HG02759 (cell line): ENCODE results near the gene PET100.

ENCODE experiments used
- ATAC-seq: cut with Tn5 transposase; IDR thresholded peaks from one replicate; pipeline ENCODE4 v1.9.1; 2021; ENCODE audit warnings: mild to moderate bottlenecking, moderate library complexity; ENCODE audit not compliant: unreplicated experiment

Gene PET100

GRCh38 chr19:7629347-7630054 lies at the start of gene PET100, which contains the start of gene XAB2:
Gene PET100 (plus strand): TSS chr19:7629793. CDS start chr19:7629834, 41 bp downstream.
Gene XAB2 (minus strand): TSS chr19:7629545. CDS start chr19:7629527, 18 bp downstream.
- ATAC-seq = peak; percentile 93

GRCh38 chr19:7582446-7582845 lies 47.1 kb upstream of the PET100 start:
- no peak for ATAC-seq

- ATAC-seq = no peak
These were observed 39.8 kb upstream of the PET100 start for GRCh38 chr19:7589822-7590221.

GRCh38 chr19:7590256-7590655 lies 39.3 kb upstream of the PET100 start:
- ATAC-seq = no peak

- ATAC-seq = peak; percentile 58
These were observed 34.0 kb upstream of the PET100 start, which contains the start of gene CAMSAP3 for GRCh38 chr19:7595466-7596133. Gene CAMSAP3 (plus strand): TSS chr19:7595863. CDS start chr19:7596003, 140 bp downstream.

- peak; percentile 15 for ATAC-seq
These were observed 33.2 kb upstream of the PET100 start for GRCh38 chr19:7596211-7596937.

GRCh38 chr19:7597689-7598088 lies 31.9 kb upstream of the PET100 start:
- no peak for ATAC-seq

GRCh38 chr19:7598180-7598579 lies 31.4 kb upstream of the PET100 start:
- no peak for ATAC-seq

- no peak for ATAC-seq
These were observed 28.9 kb upstream of the PET100 start for GRCh38 chr19:7600721-7601120.

GRCh38 chr19:7602240-7602934 lies 27.2 kb upstream of the PET100 start:
- ATAC-seq = no peak

- no peak for ATAC-seq
These were observed 26.6 kb upstream of the PET100 start for GRCh38 chr19:7602935-7603497.

- no peak for ATAC-seq
These were observed 25.7 kb upstream of the PET100 start for GRCh38 chr19:7603919-7604318.

GRCh38 chr19:7605490-7606222 lies 23.9 kb upstream of the PET100 start:
- ATAC-seq = no peak

- no peak for ATAC-seq
These were observed 23.3 kb upstream of the PET100 start for GRCh38 chr19:7606289-7606688.

- no peak for ATAC-seq
These were observed 22.2 kb upstream of the PET100 start for GRCh38 chr19:7607212-7607873.

- ATAC-seq = no peak
These were observed 21.6 kb upstream of the PET100 start for GRCh38 chr19:7607874-7608560.

GRCh38 chr19:7610491-7611240 lies 18.9 kb upstream of the PET100 start:
- no peak for ATAC-seq
